Measurements from ENCODE around the gene HIGD2A. TPM values are rescaled to one million over a fixed set of nuclear protein-coding genes. Genes with fewer than 3 reads are reported as not detected.

HIGD2A gene
- polyA plus RNA-seq, 2 of the 4 experiments (the other 2 are of a cell fraction), result 102 to 205 TPM

DNA sequence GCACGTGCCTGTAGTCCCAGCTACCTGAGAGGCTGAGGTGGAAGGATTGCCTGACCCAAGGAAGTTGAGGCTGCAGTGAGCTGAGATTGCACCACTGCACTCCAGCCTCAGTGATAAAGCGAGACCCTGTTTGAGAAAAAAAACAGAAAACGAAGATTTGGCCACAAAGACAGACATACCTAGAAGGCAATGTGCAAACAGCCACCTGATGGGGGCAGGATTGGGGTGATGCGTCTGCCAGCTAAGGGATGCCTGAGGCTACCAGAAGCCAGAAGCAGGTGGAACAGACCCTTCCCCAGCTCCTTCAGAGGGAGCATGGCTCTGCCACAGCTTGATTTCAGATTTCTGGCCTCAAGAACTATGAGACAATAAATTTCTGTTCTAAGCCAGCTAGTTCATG is 2.9 kb downstream of the HIGD2A start:
- ChIA-PET CTCF (interaction anchor here (1.0 to 2.5 kb wide), 5 partner anchors 8 to 187 kb away, joined by 3 to 9 read pairs (median 3); no protein-coding TSS in a partner anchor), POLR2A (interaction anchor here (1.7 kb wide), 1 partner anchor 152 kb away, joined by 4 read pairs; no protein-coding TSS in a partner anchor)
- no peak overlapping the region for H3K4me3 ChIP-seq
- no peak for ATAC-seq
- no peak for FAIRE-seq
- TF ChIP-seq ZNF302 (CRISPR knock-in tag; IDR thresholded peaks at IDR 0.05), result no peak
- no peak for DNase-seq (ENCODE audit: low read depth in 1 of 2, low spot score in 1 of 2)
- no peaks in the 10 kb centered on the region for H3K9me3 ChIP-seq
- H3K4me2 ChIP-seq, result no peak overlapping the region
- peaks cover 14% of the 10 kb centered on the region for H3K4me1 ChIP-seq
- WGBS (ENCODE audit: missing lambda C conversion rate), result 93% methylated on average over 4 of the region's 4 CpGs
- no peak overlapping the region for H3K27ac ChIP-seq

DNA sequence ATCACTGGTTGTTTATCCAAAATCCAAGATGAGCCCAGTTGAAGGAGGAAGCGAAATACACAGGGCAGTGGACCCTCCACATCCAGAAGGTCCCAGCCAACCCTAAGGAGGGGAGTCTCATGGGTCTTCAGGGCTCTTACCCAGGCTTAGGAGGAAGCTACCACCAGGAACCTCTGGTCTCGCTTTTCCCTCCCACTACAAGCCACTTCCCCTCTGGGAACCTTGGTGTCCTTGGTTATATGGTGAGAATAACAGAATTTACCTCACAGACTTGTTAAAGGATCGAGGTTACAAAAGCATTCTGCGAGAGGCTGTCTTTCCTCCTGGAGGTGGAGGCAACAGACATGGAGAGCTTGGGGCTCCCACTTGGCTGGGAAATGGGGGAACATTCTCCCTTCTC is 3.4 kb downstream of the HIGD2A start:
- ChIA-PET CTCF (interaction anchor here (0.9 to 2.5 kb wide), 7 partner anchors 9 to 187 kb away, joined by 3 to 9 read pairs (median 3); partner anchors contain the start of gene FAF2), POLR2A (interaction anchor here (1.2 to 1.7 kb wide), 2 partner anchors 146 to 152 kb away, joined by 3 to 4 read pairs; partner anchors contain the start of gene RNF44)
- ATAC-seq, result no peak
- FAIRE-seq, result no peak
- peaks cover 9% of the 10 kb centered on the region for H3K4me1 ChIP-seq
- no peak for TF ChIP-seq CHD4 (IDR thresholded peaks at IDR 0.05; ENCODE audit: borderline replicate concordance)
- no peak for TF ChIP-seq ZNF302 (CRISPR knock-in tag; IDR thresholded peaks at IDR 0.05)
- TF ChIP-seq, protein P1, sequence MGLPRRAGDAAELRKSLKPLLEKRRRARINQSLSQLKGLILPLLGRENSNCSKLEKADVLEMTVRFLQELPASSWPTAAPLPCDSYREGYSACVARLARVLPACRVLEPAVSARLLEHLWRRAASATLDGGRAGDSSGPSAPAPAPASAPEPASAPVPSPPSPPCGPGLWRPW (IDR thresholded peaks at IDR 0.05), result no peak
- TF ChIP-seq, protein P2, sequence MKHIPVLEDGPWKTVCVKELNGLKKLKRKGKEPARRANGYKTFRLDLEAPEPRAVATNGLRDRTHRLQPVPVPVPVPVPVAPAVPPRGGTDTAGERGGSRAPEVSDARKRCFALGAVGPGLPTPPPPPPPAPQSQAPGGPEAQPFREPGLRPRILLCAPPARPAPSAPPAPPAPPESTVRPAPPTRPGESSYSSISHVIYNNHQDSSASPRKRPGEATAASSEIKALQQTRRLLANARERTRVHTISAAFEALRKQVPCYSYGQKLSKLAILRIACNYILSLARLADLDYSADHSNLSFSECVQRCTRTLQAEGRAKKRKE (CRISPR knock-in tag; IDR thresholded peaks at IDR 0.05; ENCODE audit: low read depth), result no peak
- TF ChIP-seq HDAC2 (IDR thresholded peaks at IDR 0.05), result no peak
- TF ChIP-seq HOXA7 (CRISPR knock-in tag; IDR thresholded peaks at IDR 0.05), result no peak
- no peak for TF ChIP-seq MAFK (IDR thresholded peaks at IDR 0.05; ENCODE audit: partially characterized antibody)
- H3K9me3 ChIP-seq, result no peaks in the 10 kb centered on the region
- DNase-seq (ENCODE audit: low read depth in 1 of 2, low spot score in 1 of 2), result no peak
- WGBS (ENCODE audit: missing lambda C conversion rate), result 94% methylated on average over 4 of the region's 4 CpGs
- no peak overlapping the region for H3K4me2 ChIP-seq
- no peak overlapping the region for H3K4me3 ChIP-seq
- no peak overlapping the region for H3K27ac ChIP-seq

GRCh38 chr5:176392526-176392925 is 4.0 kb downstream of the HIGD2A start:
- Histone ChIP-seq H3K4me1 (peaks cover 4% of the 10 kb centered on the region; the same call in 2 of the 3 replicates), H3K9me3 (no peaks in the 10 kb centered on the region), H3K4me2 (no peak overlapping the region), H3K4me3 (no peak overlapping the region), H3K27ac (no peak overlapping the region)
- FAIRE-seq, result no peak
- no peak for ATAC-seq
- CTCF ChIA-PET, result interaction anchor here (0.9 to 2.5 kb wide), 4 partner anchors 9 to 56 kb away, joined by 3 to 9 read pairs (median 3); partner anchors contain the start of gene FAF2
- TF ChIP-seq HOXB13 (CRISPR knock-in tag; IDR thresholded peaks at IDR 0.05; ENCODE audit: low read depth), result no peak
- TF ChIP-seq RAD21 (conservative IDR thresholded peaks at IDR 0.05 in 1 of 2, IDR thresholded peaks at IDR 0.05 in 1 of 2), result no peak
- no peak for TF ChIP-seq NFE2L2 (conservative IDR thresholded peaks at IDR 0.05; ENCODE audit: low read length)
- no peak for TF ChIP-seq ELK1 (IDR thresholded peaks at IDR 0.05; ENCODE audit: low read depth, low read length)
- TF ChIP-seq RARB (CRISPR knock-in tag; IDR thresholded peaks at IDR 0.05), result no peak
- no peak for TF ChIP-seq MAFK (IDR thresholded peaks at IDR 0.05; ENCODE audit: partially characterized antibody)
- TF ChIP-seq JUN (IDR thresholded peaks at IDR 0.05), result no peak
- TF ChIP-seq JUNB (IDR thresholded peaks at IDR 0.05), result no peak
- POLR2A ChIA-PET, result interaction anchor here (1.2 kb wide), 1 partner anchor 145 kb away, joined by 3 read pairs; the partner anchor contains the start of gene RNF44
- 93% methylated on average over 8 of the region's 11 CpGs for WGBS (ENCODE audit: missing lambda C conversion rate)
- DNase-seq (ENCODE audit: low read depth in 1 of 2, low spot score in 1 of 2), result no peak

GRCh38 chr5:176394096-176394495 is 5.5 kb downstream of the HIGD2A start:
- no peak overlapping the region for H3K4me3 ChIP-seq
- POLR2A ChIA-PET, result no interaction called here
- ATAC-seq, result no peak
- no peak for DNase-seq (ENCODE audit: low read depth in 1 of 2, low spot score in 1 of 2)
- CTCF ChIA-PET, result interaction anchor here (1.2 to 1.7 kb wide), 3 partner anchors 10 to 24 kb away, joined by 3 to 5 read pairs (median 4); partner anchors contain the start of gene CLTB
- no peak overlapping the region for H3K27ac ChIP-seq
- 90% methylated on average over 9 of the region's 9 CpGs for WGBS (ENCODE audit: missing lambda C conversion rate)
- FAIRE-seq, result no peak
- no peak overlapping the region for H3K4me2 ChIP-seq
- no peaks in the 10 kb centered on the region for H3K9me3 ChIP-seq
- H3K4me1 ChIP-seq, result peaks cover 4% of the 10 kb centered on the region; the same call in 2 of the 3 replicates
- TF ChIP-seq, protein P1 (IDR thresholded peaks at IDR 0.05), result no peak
- no peak for TF ChIP-seq GATA3 (IDR thresholded peaks at IDR 0.05; ENCODE audit: borderline replicate concordance)
- TF ChIP-seq CHD4 (IDR thresholded peaks at IDR 0.05; ENCODE audit: borderline replicate concordance), result no peak
- TF ChIP-seq, protein P3, sequence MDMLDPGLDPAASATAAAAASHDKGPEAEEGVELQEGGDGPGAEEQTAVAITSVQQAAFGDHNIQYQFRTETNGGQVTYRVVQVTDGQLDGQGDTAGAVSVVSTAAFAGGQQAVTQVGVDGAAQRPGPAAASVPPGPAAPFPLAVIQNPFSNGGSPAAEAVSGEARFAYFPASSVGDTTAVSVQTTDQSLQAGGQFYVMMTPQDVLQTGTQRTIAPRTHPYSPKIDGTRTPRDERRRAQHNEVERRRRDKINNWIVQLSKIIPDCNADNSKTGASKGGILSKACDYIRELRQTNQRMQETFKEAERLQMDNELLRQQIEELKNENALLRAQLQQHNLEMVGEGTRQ (IDR thresholded peaks at IDR 0.05), result no peak
- no peak for TF ChIP-seq CBX8 (IDR thresholded peaks at IDR 0.05)
- TF ChIP-seq HEYL (CRISPR knock-in tag; IDR thresholded peaks at IDR 0.05), result no peak
- TF ChIP-seq, protein P4, sequence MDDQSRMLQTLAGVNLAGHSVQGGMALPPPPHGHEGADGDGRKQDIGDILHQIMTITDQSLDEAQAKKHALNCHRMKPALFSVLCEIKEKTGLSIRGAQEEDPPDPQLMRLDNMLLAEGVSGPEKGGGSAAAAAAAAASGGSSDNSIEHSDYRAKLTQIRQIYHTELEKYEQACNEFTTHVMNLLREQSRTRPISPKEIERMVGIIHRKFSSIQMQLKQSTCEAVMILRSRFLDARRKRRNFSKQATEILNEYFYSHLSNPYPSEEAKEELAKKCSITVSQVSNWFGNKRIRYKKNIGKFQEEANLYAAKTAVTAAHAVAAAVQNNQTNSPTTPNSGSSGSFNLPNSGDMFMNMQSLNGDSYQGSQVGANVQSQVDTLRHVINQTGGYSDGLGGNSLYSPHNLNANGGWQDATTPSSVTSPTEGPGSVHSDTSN (IDR thresholded peaks at IDR 0.05), result no peak
- TF ChIP-seq BHLHE40 (IDR thresholded peaks at IDR 0.05; ENCODE audit: low read depth, low read length), result no peak
- no peak for TF ChIP-seq TP53 (CRISPR knock-in tag; IDR thresholded peaks at IDR 0.05)
- TF ChIP-seq NPAS2 (CRISPR knock-in tag; IDR thresholded peaks at IDR 0.05; ENCODE audit: borderline replicate concordance), result no peak
- TF ChIP-seq, protein P2 (CRISPR knock-in tag; IDR thresholded peaks at IDR 0.05; ENCODE audit: low read depth), result no peak
- TF ChIP-seq MAFK (IDR thresholded peaks at IDR 0.05; ENCODE audit: partially characterized antibody), result no peak
- no peak for TF ChIP-seq EHMT2 (IDR thresholded peaks at IDR 0.05; ENCODE audit: low read depth)
- no peak for TF ChIP-seq ZC3H11A (IDR thresholded peaks at IDR 0.05)
